ENCODE results near the gene RTF2.
"Not testable (repeated sequence)": the region's sequence is repeated elsewhere in the genome, so short reads cannot be mapped to it uniquely, and the experiment has no call there.

- TF ChIP-seq POLR2AphosphoS5, CTCF, EP300, POLR2A (IDR thresholded peaks at IDR 0.05): not testable (repeated sequence)
Observed at GRCh38 chr20:56564526-56564925, 96.1 kb downstream of the RTF2 start.
